GM19351 (cell line): Measurements from ENCODE around the gene OCLN.
"Not testable (repeated sequence)": the region's sequence is repeated elsewhere in the genome, so short reads cannot be mapped to it uniquely, and the experiment has no call there.

Experiments used
- ATAC-seq: cut with Tn5 transposase; IDR thresholded peaks from one replicate; pipeline ENCODE4 v1.9.1; 2021; ENCODE audit warnings: mild to moderate bottlenecking, moderate library complexity; ENCODE audit not compliant: unreplicated experiment

OCLN gene

DNA sequence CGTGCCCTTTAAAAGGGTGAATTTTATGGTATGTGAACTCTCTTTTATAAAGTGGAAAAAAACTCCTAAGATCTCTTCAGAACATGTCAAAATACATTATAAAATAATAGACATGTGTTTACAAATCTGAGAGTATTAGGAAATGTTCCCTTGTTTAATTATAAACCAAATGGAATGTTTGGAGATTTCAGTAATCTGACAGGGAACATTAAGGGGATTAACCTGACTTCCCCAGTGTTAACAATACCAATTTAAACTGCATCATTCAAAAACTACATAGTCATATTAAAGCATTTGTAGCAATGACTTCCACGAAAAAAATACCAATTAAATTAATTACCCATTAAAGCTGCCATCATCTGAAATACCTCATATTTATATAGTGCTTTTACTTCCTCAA is 1.6 kb upstream of the OCLN start:
- no peak for ATAC-seq

DNA sequence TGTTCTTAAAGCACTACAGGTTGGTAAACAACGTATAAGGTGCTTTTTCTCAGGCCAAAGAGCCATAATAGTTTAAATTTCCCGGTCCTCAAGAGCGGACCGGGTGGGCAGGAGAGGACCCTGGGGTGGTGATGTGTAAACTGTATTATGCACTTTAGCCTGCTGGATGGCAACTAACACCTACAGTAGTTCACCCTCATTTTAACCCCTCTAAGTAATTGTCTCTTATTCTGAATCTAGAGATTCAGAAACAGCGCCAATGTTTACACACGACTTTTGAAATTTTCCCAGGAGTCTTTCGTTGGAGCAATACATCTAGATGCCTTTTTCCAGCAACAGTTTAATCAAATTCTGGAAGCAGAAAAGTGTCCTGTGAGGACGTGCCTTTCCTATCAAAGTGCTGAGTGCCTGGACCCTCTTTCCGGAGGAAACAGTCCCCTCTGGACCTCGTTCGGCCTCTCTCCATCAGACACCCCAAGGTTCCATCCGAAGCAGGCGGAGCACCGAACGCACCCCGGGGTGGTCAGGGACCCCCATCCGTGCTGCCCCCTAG is 676 bp upstream of the OCLN start:
- ATAC-seq = no peak

DNA sequence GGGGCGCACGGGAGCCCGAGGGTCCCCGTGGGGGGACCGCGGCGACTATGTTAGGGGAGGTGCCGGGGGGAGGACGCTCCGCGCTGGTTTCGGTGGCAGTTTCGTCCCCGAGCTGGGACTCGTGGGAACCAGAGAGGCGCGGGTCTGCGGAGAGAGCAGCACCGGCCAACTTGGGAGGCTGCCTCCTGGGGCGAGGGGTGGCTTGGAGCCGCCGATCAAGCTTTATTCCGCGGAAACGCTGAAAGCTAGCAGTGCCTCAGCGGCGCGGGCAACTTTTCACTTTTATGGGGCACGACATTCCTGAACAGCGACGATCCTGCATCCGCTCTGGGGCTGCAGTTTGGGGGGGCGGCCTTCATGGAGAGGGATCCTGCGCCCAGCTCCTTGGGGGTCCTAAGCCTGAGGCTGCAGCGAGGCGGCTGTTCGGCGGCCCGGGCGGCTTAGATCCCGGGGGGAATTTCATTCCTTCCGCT is 369 bp downstream of the OCLN start:
- ATAC-seq = peak; percentile 39

DNA sequence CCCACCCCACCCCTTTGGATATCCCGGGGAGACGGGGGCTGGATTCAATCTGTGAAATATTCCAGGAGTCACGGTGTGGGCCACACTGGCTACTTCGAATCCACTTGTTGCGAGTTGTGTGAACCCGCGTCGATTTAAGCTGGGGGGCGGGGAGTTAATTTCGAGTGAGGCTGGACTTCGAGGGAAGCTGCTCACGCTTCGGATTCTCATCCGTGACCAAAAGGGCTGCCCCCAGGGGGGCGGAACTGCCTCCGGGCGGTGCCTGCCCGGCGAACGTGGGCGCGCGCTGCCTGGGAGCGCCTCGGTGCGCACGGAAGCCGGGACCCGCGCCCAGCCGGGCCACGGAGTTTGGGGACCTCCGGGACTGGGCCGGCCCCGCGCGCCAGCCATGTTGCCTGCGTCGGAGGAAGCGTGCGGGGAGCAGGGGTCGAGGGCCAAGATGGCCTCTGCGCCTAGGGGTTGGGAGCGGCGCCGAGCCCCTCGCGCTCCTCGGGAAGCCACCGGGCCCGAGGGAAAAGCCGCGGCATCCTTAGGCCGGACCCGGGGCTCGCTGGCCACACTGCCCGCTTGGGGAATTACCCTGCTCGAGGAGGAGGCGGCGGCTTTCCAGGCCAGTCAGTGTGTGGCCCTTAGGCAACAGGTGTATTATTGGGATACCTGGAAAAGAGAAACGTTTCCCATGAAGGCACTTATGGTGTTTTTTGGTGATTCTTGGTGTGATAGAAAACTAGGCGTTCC is 975 bp downstream of the OCLN start:
- peak; percentile 49 for ATAC-seq

DNA sequence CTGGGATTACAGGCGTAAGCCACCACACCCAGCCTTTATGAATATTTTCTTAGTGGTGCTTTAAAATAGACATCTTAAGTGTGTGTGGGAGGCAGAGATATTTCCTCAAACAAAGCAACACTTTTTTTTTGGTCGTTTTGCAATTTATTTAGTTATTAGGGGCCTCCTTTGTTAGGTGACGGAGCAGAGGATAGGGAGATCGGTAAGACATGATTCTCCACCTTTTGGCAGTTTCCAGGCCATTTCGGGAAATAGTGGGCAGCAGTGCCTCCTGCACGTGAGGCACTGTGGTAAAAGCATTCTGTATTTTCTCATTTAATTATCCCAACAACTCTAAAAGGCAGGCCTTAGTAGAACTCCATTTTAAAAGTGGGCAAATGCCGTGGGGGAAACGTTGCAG is 1.9 kb downstream of the OCLN start:
- ATAC-seq = no peak

DNA sequence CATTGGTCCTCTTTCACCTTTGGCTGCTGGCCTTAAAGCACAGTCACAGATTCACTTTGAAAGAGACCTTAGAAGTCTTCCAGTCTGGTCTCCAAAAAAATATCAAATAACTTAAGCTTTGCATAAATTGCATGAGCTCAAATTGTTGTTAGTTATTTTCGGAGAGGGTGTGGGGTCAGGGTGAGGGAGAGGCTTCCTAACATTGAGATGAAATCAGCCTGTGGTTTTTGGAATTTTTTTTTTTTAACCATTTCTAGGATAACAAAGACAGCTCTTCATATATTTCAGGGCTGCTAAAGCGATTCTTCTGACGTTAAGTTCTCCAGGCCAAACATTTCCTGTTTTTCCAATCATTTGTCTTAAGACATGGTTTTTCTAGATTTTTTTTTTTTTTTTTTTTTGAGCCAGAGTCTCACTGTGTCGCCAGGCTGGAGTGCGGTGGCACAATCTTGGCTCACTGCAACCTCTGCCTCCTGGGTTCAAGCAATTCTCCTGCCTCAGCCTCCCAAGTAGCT is 4.5 kb downstream of the OCLN start:
- ATAC-seq = no peak

DNA sequence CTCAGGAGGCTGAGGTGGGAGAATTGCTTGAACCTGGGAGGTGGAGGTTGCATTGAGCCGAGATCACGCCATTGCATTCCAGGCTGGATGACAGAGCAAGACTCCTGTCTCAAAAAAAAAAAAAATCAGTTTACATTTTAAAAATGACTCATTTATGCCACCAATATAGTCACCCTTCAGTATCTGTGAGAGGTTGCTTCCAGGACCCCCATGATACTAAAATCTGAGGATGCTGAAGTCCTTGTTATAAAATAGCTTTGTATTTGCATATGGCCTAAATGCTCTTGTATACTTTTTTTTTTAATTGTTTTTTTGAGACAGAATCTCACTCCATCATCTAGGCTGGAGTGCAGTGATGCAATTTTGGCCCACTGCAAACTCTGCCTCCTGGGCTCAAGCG is 5.8 kb downstream of the OCLN start:
- ATAC-seq = no peak

DNA sequence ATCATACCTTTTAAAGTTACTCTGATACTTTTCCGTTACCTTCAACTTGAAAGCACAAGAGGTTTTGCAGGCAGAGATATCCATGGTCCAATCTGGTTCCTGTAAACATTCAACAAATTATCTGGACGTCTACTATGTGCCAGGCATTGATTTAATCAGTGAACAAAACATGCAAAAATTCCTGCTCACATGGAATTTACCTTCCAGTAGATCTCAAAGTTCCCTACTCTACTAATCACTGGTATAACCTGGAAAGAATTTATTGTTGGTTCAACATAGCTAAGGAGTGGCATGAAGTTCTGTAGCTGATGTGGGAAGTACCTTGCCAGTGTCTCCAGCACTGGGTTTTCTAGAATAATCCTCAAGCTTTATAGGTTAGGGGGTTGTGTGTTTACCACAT is 9.8 kb downstream of the OCLN start:
- ATAC-seq = no peak

DNA sequence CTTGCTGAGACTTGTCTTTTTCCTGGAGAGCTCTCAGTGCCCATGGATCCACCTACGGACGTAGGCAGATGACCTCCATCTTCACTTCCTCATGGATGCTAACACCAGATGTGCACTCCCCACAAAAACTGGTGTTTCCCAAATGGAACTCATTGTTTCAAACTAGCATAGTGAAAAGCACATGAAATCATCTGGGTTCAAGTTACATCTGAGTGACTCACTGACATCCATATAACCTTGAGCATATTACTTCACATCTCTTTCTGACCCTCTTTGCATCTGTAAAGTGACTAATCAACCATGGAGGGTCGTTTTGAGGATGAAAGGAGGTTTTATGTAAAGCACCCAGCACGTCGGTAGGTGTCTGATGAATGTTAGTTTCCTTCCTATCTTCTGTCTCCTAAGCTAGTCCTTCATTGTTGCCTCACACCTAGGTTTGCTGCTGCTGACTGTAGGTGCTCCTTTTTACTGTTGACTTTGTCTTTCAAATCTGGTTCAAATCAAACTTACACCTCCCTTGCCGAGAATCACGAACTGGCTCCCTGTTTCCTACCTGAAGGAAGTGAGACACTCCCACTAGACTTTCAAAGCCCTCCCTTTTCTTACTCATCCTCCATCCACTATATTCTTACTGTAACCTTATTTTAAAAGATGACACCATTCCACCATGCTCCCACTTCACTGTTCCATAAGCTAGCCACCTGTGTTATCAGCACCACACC is 10.3 kb downstream of the OCLN start:
- ATAC-seq = no peak

DNA sequence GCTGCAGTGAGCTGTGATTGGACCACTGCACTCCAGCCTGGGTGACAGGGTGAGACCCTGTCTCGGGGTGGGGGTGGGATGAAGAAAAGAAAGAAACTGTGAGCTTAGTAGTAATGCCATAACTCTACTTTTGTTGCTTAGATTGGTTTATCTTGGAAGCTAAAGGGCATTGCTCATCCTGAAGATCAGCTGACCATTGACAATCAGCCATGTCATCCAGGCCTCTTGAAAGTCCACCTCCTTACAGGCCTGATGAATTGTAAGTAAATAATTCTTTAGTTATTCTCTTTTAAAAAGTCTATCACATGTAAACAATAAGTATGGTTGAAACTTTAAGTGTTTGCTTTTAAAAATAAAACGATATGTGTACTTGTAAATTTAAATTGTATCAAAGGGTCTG is 11.4 kb downstream of the OCLN start:
- no peak for ATAC-seq

DNA sequence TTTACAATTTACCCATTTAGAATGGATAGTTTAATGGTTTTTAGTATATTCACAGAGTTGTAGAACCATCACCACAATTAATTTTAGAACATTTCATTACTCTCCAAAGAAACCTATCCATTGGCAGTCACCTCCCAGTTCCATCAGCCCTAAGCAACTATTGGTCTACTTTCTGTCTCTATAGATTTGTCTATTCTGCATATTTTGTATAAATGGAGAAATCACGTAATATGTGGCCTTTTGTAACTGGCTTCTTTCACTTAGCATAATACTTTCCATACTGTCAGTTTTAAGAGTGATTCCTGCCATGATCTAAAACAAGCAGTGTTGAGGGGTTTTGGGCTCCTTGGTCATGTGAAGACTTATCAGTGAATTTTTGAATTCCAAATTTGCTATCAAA is 12.7 kb downstream of the OCLN start:
- no peak for ATAC-seq

DNA sequence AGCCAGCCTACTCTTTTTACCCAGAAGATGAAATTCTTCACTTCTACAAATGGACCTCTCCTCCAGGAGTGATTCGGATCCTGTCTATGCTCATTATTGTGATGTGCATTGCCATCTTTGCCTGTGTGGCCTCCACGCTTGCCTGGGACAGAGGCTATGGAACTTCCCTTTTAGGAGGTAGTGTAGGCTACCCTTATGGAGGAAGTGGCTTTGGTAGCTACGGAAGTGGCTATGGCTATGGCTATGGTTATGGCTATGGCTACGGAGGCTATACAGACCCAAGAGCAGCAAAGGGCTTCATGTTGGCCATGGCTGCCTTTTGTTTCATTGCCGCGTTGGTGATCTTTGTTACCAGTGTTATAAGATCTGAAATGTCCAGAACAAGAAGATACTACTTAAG is 16.6 kb downstream of the OCLN start:
- ATAC-seq = no peak

DNA sequence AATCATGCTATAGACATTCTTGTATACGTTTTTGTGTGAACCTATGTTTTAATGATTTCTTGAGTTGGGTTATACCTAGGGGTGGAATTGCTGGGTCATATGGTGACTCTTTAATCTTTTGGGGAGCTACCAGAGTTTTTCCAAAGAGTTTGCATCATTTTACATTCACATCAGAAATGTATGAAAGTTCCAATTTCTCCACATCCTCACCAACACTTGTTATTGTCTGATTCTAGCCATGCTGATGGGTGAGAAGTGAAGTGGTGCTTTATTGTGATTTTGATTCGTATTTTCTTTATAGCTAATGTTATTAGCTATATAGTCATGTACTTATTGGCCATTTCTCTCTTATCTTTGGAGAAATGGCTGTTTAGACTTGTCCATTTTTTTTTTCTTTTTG is 18.1 kb downstream of the OCLN start:
- ATAC-seq = no peak

DNA sequence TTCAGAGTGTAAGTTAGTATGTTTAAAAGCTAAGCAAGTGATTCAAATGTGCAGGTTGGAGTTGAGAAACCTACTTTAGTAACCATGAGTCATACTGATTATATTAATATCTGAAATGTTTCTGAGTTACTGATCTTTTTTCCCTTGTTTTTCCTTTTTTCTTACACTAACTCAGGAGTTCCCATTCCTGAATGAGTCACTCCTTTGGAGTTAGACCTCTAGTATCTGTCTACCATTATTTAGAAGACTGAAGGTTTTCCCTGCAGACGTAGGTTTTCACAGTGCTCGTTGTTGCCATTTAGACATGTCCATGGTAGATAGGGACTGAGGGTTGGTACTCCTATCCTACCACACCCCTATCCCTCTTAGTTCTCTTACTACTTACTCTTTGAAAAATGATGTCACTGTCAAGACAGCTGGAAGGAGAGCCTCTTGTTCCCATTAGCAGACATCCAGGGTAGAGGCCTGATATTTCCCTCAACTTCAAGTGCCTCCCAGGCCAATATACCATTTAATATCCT is 20.2 kb downstream of the OCLN start:
- no peak for ATAC-seq

DNA sequence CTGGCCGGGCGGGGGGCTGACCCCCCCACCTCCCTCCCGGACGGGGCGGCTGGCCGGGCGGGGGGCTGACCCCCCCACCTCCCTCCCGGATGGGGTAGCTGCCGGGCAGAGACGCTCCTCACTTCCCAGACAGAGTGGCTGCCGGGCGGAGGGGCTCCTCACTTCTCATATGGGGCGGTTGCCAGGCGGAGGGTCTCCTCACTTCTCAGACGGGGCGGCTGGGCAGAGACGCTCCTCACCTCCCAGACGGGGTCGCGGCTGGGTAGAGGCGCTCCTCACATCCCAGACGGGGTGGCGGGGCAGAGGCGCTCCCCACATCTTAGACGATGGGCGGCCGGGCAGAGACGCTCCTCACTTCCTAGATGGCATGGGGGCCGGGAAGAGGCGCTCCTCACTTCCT is 23.0 kb downstream of the OCLN start:
- not testable (repeated sequence) for ATAC-seq

DNA sequence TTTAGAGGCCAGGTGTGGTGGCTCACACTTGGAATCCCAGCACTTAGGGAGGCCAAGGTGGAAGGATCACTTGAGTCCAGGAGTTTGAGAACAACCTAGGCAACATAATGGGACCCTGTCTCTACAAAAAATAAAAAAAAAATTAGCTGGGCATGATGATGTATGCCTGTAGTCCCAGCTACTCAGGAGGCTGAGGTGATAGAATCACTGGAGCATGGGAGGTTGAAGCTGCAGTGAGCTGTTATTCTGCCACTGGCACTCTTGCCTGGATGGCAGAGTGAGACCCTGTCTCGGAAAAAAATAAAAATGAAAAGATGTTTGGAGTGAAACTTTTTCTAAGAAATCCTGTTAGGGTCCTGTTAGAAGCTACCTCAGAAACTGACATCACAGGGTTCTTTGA is 24.2 kb downstream of the OCLN start:
- no peak for ATAC-seq

DNA sequence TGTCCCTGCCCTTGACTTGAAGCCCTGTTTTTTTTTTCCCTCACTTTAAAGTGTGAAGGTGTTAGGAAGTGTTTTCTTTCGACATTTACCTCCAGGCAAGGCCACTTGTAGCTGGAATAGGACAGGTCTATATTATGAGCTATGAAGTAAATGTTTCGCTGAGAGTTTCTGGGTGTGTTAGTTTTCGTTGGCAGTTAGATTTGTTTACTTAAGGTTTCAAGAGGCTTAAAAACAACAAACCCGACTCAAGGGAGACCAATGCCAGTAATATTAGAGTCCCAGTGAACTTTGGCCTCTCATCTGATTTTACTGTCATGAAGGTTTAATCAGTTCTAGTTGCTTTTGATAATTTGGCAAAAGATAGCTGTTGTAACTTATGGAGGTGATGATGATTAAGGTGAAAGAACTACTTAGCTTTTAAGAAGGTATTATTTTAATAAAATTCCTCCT is 25.2 kb downstream of the OCLN start:
- ATAC-seq = no peak

DNA sequence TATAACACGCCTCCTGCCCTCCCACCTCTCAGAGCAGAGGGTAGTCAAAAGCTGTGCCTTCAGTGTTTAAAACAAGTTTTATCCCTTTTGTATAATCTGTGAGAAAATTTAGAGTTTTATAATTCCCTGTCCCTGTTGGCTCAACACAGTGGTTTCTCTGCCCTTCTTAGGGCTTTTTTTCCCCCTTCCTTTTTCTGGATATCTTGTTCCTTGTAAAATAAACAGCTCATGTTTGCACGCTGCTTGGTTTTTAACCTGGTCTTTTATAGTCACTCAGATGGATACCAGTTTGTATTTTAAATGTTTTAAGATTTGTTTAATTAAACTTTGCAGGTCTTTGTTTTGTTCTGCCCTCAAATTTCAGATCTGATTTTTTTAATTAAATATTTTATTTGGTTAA is 26.7 kb downstream of the OCLN start:
- ATAC-seq = no peak

DNA sequence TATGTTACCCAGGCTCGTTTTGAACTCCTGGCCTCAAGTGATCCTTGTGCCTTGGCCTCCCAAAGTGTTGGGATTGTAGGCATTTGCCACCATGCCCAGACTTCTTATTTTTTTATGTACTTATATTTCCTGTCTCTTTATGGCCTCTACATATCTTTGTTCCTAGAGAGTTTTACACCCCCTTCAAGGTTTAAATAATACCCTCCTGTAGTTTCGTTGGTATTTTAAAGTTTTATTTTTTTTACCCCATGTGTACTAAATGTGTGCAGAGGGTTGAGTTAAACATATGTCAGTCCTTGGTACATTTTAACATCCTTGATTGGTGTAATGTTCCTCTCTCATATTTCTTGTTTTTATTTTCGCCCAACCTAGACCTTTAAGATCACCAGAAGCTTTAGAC is 29.4 kb downstream of the OCLN start:
- no peak for ATAC-seq

DNA sequence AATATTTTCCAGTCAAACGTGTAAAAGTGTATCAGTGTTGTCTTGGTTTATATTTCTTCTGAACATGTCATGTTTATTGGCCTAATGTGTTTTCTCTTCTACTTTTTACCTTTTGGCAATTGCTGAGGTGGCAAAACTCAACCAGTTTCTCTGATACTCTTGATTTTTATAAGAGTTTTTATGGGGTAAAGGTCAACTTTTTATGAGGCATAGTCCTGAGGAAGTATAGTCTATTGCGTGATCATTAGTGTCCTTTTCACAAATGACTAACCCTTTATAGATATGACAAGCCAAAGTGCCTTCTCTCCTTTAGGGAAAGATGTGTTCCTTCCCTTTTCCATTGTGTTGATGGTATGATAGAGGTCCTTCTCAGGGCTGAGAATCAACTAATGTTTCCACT is 32.9 kb downstream of the OCLN start:
- ATAC-seq = no peak

DNA sequence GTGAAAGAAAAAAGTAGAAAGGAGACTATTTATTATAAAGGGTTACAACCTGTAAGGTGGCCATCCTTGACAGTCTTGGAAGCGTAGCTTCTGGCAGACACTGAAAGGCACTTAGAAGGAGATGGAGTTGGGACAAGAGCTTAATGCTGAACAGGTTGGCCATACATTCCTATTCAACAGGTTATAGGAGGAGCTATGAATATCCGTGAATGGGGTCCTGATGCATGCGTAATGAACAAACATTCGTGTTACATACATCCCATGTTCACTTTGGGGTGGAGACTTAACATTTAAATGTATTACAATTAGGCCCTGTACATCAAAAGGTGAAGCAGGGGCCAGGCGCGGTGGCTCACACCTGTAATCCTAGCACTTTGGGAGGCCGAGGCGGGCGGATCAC is 34.1 kb downstream of the OCLN start:
- no peak for ATAC-seq
